HG03175 (cell line): ENCODE measurements around the gene ATXN1.
"Not testable (repeated sequence)": the region's sequence is repeated elsewhere in the genome, so short reads cannot be mapped to it uniquely, and the experiment has no call there.

ENCODE experiments used
- ATAC-seq: cut with Tn5 transposase; IDR thresholded peaks from one replicate; pipeline ENCODE4 v1.9.1; 2021; ENCODE audit warnings: mild to moderate bottlenecking, moderate library complexity; ENCODE audit not compliant: unreplicated experiment

ATXN1 gene

DNA sequence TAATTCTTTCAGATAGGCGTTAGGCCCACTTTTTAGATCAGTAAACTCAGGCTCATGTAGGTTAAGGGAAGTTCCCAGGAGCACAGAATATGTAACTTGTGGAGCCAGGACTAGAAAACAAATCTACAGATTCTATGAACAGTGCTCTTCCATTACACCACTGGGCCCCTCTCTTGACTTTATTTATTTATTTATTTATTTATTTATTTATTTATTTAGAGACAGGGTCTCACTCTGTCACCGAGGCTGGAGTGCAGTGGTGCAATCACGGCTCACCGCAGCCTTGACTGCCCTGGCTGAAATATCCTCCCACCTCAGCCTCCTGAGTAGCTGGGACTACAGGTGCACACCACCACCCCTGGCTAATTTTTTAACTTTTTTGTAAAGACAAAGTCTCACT lies 382.9 kb downstream of the ATXN1 start:
- not testable (repeated sequence) for ATAC-seq

DNA sequence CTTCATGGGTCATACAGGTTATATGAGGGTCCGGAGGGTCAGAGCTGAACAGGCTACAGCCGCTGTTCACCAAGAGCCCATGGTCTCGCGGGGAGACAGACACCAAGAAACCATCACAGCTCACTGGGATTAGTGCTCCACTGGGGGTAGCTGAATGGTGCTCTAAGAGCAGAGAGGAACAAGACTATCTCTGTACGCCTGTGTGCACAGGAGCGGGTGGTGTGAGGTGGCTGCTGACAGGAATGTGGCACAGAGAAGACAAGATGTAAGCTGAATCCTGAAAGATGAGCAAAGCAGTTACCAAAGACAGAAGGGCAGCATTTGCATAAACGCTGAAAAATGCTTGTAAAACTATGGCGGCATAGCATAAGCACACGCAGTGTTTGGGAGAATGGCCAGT lies 383.8 kb downstream of the ATXN1 start:
- ATAC-seq: no peak

DNA sequence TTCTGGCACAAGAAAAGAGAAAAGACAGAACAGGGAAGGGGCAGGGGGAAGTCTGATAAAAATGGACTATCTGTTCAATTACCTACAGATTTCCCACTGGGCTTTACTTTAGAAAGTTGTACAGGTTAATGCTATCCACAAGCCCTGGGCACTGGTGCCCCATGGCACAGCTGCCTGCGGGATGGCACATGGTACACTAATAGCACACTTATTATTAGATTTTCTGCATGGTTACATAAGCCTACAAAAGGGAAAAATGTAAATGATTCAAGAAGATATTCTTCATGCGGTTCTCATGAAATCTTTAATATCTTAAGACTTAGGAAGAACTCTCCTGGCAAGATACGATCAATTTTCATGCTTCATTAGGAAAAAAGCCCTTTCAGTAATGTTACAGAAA lies 385.4 kb downstream of the ATXN1 start:
- no peak for ATAC-seq

DNA sequence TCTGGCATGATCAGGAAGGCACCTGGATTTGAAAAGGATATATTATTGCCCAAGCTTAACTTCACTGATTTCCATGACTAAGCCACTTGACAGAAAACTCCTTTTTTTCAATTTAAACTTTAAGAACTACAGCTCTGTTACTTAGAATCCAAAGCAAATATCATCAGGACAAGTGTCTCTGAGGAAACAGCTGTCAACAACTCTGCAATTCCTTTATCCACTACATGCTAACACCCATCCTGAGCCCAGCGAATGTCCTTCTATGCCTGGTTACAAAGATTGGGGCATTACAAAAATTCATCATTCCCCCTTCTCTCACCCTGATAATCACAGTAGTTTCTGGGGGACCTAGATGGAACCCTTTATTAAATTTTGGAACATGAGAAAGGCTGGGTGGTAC lies 386.1 kb downstream of the ATXN1 start:
- no peak for ATAC-seq

DNA sequence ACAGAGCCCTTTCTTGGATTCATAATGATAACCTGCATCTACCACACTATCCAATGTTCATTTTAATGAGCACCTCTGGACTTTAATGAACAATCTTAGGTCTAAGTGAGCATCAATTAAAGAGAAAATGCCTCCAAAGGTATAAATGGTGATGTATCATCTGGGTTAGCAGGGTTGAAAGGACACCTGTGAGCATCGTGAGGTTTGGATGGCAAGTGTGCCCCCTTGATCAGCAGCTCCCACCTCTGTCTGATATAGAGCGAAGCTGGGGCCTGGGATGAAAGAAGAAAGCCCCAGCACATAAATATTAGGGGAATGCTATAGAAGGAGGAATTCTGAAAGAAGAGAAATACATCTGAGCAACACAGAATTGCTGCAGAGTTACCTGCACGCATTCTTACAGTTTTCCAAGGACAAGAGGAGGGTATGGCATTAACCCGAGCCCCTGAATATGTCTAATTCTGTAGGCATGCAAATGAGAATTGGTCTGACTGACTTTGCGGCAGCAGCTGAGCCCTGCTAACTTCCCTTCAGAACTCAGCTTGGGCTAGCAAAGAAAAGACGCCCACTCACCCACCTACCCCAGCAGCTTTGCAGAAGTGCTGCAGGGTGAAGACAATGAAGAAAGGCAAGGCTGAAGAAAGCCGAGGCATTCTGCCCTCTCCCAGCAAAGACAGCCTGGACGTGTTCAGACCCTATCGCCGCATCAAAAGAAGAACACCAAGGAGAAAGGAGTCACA lies 386.6 kb downstream of the ATXN1 start:
- no peak for ATAC-seq

DNA sequence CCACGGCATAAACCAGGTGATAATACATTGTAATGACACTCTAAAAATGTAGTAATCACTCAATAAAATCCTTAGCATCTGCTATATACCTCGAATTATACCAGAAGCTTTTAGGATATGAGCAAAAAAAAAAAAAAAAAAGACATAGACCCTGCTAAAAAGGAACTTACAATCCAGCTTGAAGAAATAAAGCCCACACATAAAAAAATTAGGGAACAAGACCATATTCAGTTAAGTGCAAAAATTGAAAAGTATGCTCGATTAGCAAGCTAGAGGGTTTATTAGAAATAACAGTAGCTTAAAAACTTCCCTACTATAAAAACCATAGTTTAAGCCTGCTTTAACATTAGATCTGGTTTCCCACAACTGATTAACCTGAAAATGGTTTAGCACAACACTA lies 387.2 kb downstream of the ATXN1 start:
- ATAC-seq: no peak

DNA sequence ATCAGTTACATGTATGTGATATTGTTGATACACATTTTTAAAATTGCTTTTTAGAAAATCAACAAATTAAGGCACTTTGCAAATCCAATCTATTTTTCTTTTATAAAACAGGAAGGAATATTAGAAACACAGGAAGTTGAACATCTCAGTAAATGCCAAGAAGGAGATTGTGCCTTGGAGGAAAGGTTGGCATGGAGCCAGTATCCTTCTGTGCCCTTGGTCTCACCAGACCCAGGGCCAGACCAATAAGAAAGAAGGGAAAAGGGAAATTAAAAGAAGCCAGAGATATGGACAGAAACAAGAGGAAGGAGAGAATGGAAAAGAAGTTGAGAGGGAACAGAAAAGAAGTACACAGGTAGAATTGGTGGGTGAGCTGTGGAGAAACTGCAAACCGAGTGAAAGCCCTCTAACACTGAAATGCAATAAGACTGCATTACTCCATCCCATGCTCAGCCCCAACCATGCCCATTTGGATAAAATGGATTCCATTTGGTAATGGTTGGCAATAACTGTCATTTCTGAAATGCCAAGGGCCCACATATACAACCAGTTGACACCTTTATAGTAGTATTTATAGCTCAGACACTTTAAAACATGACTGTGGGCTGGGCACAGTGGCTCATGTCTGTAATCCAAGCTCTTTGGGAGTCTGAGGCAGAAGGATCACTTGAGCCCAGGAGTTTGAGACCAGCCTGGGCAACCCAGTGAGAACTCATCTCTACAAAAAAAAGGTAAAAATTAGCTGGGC lies 389.1 kb downstream of the ATXN1 start:
- no peak for ATAC-seq

DNA sequence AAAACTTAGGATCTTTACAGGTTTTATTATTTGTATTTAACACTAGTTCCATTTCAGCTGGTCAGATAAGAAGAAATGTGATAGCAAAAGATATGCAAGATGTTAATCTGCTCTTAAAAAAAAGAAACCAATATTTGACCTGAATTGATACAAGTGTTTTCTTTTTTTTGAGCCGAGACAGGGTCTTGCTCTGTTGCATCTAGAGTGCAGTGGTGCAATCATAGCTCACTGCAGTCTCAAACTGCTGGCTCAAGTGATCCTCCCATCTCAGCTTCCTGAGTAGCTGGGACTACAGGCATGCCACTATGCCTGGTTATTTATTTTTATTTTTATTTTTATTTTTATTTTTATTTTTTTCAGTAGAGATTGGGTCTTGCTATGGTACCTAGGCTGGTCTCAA lies 389.9 kb downstream of the ATXN1 start:
- ATAC-seq: no peak

DNA sequence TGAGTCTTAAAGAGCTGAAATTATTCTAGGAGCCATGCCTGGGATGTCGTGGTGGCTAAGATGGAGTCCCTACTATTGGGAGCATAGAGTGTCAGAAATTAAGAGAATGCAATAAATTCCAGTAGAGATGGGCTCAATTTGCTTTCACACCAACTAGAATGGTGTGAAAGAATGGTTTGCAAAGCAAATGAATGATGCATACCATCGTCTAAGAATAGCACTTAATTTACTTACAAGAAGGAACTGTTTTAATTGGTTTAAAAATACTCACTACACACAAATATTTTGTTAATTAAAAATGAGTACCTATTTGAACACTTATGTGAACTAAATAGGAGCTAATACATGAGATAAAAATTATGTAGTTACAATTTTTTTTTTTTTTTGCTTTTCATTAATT lies 390.3 kb downstream of the ATXN1 start:
- ATAC-seq: no peak

DNA sequence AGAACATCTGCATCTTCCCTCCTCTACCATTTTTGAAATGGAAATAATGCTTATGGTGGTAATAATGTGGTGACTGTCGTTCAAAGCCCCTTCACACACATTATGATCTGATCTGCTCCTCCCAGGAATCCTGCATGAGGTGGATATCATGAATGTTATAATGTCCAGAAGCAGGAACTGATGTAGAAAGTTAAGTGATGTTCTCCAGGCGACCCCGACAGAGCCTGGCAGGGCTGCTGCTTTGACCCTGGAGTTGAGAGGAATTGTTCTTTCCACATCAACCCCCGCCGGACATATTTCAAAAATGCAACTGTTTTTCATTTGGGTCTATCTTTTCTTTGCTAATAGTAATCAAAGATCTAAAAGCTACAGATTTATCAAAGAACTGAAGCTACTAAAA lies 391.3 kb downstream of the ATXN1 start:
- ATAC-seq: no peak

DNA sequence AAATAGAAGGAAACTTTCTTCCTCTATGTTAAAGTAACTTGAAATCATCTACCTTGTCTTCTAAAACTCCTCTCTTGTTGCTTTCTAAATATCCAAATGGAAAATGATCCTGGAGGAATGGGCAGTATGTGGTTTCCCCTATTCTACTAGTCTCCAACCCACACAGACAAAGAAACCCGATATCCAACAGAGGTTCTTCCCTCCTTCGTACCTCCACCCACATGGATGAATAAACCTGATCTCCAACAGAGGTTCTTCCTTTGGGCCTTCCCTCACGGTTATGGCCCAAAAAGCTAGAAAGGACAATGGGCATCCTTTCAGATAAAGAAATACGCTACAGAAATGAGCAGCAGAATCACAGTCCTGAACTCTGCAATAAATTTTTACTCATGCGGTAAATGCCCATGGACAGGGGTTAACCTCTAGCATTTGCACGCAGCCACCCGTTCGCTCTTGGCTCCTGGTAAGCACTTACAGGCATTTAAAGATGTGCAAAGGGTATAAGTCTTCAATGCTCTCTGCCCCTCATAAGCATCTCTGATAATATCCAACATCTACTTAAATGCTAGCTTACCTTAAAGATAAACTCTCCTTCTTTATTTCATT lies 392.0 kb downstream of the ATXN1 start:
- no peak for ATAC-seq

DNA sequence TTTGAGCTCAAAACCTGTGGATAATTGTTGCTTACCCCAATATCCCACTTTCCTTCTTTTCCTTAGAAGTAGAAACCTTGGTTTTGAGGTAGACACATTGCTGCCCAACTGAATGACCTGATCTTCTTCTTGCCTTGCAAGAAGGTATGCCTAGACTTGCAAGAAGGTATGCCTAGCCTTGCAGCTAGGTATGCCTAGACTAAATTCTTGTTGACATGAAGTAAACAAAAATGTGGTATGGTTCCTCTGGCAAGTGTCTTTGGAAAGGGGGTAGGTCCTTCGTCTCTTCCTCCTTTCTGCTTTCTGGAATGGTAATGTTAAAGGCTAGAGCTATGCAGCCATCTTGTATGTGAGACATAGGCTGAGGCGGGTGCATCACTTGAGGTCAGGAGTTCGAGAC lies 393.7 kb downstream of the ATXN1 start:
- no peak for ATAC-seq

DNA sequence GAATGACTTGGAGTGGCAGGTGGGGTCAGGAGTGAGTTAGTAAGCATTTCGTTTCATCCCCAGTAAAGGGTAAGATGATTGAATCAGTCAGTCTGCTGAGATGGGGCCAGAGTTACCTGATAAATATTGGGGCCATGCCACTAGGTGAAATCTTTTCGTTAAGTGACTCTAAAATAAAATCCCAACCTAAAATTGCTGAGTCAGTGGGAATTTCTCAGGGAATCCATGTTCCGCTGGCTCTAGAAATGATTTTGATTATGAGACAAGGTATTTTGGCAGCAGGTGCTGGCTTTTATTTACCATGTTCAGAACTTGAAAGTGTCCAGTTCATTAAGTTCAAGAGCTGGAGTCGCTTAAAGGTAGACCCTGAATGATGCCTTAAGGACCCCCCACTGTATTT lies 397.5 kb downstream of the ATXN1 start:
- no peak for ATAC-seq

DNA sequence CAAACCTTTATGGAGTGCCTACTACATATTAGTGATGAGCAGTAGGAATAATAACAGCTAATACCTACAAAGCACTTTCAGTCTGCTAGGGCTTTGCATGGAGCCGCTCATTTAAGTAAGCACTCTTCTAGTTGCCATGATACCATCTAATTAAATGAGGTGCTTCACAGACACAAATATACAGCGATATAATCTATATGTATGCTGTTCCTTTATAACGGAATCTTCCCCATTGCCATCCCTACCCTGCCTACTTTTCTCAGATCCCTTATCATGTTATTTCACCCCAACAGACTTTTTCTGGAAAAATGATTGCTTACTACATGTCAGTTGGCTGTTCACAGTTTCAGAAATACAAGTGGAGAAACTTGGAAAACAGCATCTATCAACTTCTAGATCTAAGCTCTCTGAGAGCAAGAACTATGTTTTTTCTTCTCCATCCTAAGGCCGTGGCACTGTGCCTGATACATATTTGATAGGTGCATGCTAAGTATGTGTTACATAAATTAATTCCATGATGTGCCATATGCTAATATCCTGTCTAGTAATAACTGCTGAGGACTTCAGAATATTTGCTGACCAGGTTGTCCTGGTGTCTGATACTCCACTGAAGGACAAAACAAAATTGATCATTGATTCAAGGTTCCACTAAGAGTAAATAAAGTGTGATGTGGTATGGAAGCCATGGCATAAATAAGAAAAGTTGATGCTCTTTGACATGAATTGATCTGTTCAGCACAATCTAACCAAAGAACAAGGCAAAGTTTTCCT lies 398.3 kb downstream of the ATXN1 start:
- ATAC-seq: no peak

DNA sequence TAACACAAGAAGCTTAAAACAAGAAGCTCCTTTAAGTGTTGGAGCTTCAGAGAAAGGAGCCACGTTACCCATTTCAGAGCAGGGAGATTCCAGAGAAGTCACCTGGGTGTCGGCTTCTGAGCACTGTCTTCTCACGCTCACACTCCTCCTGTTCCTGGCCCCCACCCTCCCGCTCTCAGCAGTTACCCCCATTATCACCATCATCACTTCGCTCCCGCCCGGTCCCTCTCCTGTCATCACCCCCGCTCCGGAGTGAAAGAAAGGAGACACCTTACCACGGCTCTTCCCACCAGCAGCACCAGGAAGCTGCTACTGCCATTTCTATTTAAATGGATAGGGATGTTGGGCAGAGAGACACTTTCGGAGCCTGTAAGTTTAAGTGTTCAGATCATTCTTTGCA lies 399.0 kb downstream of the ATXN1 start:
- ATAC-seq: no peak

DNA sequence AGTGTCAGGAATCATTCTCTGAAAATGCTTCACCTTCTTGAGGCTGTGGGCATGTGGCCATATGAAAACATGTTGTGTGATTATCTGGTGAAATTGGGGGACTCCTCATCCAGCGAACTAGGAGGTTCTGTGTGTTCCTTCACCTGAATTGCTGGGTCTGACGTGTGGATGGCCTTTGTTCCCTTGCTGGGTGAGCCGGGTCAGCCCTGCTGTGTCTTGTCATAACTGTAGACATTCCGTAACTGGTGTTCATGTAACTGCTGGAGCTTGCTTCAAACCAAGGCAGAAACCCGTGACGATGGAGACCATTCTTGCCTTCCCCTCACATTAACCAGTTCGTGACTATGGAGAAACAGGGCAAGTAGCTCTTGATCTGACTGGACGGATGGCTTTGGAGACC lies 399.4 kb downstream of the ATXN1 start:
- no peak for ATAC-seq

DNA sequence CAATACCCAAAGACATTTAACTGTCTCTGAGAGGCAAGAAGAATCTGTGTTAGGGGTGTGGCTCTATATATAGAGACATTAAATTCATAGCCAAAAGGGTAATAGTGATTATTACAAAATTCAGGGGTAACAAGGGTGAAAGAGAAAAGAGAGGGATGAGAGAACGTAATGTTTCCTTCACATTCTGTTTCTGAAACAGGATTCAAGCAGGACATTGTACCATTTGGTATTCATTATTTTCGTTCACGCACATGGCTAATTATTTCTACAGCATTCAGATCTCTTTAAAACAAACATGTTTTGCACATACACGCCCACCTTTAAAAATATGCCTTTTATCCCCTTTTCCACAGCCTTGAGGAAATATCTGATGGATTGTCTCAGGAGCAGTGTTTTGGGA lies 400.1 kb downstream of the ATXN1 start:
- ATAC-seq: no peak

DNA sequence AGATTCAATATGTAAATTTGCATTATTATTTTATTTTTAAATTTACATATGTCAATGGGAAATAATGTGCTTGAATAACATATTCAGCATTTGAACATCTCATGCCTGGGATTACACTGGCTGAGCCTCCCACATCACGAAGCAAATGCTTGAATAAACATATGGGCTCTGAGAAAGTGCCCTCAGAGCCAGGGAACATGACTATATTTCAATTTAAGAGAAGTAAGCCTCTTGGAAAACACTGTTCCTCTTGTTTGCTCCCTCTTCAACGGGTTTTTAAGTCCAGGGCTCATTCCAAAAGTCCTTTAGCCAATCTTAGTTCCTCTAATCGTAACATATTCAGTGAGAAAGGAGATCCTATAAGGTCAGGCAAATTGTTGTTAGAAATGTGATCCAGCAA lies 400.9 kb downstream of the ATXN1 start:
- no peak for ATAC-seq

DNA sequence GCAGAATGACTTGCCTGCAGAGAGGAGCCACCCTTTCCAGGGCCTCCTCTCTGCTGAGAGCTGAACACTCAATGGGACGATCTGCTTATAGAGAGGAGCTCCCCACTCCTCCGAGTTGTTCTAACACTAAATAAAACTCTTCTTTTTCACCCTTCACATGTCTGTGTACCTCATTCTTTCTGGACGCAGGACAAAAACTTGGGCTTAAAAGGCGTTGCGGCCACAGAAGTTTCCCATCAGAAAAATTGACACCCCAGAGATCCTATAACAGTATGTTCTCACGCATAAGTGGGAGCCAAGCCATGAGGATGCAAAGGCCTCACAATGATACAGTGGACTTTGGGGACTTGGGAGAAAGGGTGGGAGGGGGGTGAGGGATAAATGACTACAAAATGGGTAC lies 401.7 kb downstream of the ATXN1 start:
- ATAC-seq: no peak

DNA sequence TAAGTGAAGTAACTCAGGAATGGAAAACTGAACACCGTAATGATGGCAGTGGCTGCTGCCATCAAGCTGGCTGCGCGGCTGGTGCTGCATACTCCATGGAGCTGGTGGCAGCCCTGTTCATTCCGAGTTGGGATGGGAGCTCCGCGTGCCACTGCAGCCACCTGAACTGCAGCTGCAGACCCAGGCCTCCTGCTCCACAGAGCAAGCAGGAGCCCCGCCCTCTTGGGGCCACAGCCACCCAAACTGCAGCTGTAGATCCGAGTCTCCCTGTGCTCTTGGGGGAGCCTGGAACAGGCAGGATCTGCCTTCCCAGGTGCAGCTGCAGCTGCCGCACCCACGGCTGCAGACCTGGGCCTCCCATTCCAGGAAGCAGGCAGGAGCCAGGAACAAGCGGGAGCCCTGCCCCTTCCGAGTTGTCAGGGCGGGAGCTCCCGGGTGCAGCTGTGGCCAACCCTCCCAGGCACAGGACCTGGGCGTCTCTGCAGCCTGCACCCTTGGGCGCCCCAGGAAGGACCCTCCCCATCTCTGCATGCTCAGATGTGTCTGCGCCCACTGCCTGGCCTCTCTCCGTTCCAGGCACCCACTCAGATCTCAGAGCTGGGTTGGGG lies 402.6 kb downstream of the ATXN1 start:
- ATAC-seq: no peak
